ENCODE data around the gene ZIC1. TPM values are rescaled to one million over a fixed set of nuclear protein-coding genes. Genes with fewer than 3 reads are reported as not detected.

The ZIC1 gene
- total and polyA plus RNA-seq, 9 of the 15 experiments (the other 6 are each of a cell fraction or from before 2014, with no cell fraction given), result 0.21 to 0.42 TPM; not detected in 7

- TF ChIP-seq MGA (IDR thresholded peaks at IDR 0.05) (peak; percentile 63), UBTF (IDR thresholded peaks at IDR 0.05; ENCODE audit: borderline replicate concordance in 1 of 2, low read depth in 2 of 2, low read length in 2 of 2) (no peak), TAF7 (tag; IDR thresholded peaks at IDR 0.05) (no peak), NRF1 (conservative IDR thresholded peaks at IDR 0.05 in 1 of 2, IDR thresholded peaks at IDR 0.05 in 1 of 2) (peak; percentile 90 to 92), MEIS2 (IDR thresholded peaks at IDR 0.05; ENCODE audit: partially characterized antibody) (peak; percentile 36), SNIP1 (IDR thresholded peaks at IDR 0.05; ENCODE audit: low read depth) (no peak), ERF (CRISPR knock-in tag; IDR thresholded peaks at IDR 0.05) (no peak), TFAP4 (CRISPR knock-in tag; IDR thresholded peaks at IDR 0.05; ENCODE audit: borderline replicate concordance) (no peak), ZEB2 (IDR thresholded peaks at IDR 0.05) (no peak), CC2D1A (IDR thresholded peaks at IDR 0.05) (no peak), EGR1 (conservative IDR thresholded peaks at IDR 0.05) (0 out of 2 replicates have a peak, but pooled peaks have one; percentile 7), CREBBP (IDR thresholded peaks at IDR 0.05; ENCODE audit: low read depth, low read length) (no peak), ZNF124 (CRISPR knock-in tag; IDR thresholded peaks at IDR 0.05) (no peak)
Measured at GRCh38 chr3:147418808-147419701, 9.9 kb downstream of the ZIC1 start (continued).
